Loucy (cell line): Measurements from ENCODE around the gene PRSS12.

Experiments used
- EZH2phosphoT487 ChIP-seq: fragments of 200-600 bp; IDR thresholded peaks from 2 replicates; pipeline ENCODE4 v1.6.1; 2018; ENCODE audit warnings: antibody characterized with exemption, mild to moderate bottlenecking, moderate library complexity, borderline replicate concordance
- TF ChIP-seq, protein P1 (sequence below): fragments of 200-600 bp; sonication (generic); conservative IDR thresholded peaks from 2 replicates; pipeline ENCODE4 v1.5.1; 2014; ENCODE audit warnings: mild to moderate bottlenecking, antibody characterized with exemption, low read length

DNA sequence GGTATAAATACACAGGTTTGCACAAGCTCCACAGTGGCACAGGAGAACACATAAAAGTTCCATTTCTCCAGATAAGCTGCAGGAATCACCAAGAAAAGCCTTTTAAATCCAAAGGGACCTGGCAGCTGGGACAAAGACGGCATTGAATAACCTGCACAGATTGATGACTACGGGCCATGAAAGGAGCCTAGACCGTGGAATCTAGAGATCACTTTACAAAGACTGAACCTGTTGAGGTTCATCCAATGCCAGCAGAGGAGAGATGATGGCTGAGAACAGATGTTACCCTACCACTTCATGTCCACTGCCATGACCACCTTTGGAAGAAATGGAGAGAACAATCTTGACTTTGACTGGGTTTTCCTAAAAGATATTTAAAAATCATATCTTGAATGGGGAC lies 88.7 kb downstream of the PRSS12 start:
- TF ChIP-seq, protein P1, sequence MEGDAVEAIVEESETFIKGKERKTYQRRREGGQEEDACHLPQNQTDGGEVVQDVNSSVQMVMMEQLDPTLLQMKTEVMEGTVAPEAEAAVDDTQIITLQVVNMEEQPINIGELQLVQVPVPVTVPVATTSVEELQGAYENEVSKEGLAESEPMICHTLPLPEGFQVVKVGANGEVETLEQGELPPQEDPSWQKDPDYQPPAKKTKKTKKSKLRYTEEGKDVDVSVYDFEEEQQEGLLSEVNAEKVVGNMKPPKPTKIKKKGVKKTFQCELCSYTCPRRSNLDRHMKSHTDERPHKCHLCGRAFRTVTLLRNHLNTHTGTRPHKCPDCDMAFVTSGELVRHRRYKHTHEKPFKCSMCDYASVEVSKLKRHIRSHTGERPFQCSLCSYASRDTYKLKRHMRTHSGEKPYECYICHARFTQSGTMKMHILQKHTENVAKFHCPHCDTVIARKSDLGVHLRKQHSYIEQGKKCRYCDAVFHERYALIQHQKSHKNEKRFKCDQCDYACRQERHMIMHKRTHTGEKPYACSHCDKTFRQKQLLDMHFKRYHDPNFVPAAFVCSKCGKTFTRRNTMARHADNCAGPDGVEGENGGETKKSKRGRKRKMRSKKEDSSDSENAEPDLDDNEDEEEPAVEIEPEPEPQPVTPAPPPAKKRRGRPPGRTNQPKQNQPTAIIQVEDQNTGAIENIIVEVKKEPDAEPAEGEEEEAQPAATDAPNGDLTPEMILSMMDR = no peak
- no peak for TF ChIP-seq EZH2phosphoT487
